ENCODE data around the gene HILPDA. TPM values are rescaled to one million over a fixed set of nuclear protein-coding genes. Genes with fewer than 3 reads are reported as not detected.

Gene HILPDA
- total RNA-seq: 13.3 and 29.0 TPM in 2 replicates

DNA sequence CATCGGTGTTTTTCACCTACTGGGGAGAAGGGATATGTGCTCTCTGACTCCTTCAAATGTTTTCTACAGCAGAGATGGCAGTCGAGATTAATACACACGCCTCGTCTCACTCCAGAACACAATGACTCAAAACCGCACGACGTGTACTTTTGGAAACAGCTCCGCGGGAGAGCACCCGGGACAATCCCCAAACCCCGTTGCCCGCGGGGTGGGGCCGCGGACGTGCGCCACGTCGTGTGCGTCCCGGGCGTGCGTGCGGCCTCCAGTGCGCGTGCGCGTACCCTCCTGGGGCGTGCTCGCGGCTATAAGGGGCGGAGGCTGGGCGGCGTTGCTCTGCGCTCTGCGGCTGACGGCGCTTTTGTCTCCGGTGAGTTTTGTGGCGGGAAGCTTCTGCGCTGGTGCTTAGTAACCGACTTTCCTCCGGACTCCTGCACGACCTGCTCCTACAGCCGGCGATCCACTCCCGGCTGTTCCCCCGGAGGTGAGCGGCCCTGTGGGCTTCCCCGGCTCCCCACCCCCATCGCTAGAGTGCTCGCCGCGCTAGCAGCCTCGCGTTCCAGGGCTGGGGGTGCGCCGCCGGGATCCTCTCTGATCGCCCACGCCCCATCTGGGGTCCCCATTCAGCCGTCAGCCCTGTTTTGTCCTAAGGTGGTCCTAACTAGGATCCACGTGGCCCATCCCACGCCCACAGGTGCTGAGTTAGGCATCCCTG is at the start of gene HILPDA:
HILPDA (plus strand) TSS at position 336 of the 712 bp plus-strand sequence. CDS start 1,391 bp downstream, outside the sequence.

GRCh38 chr7:128409596-128410450 is 45.9 kb upstream of the HILPDA start, which contains the start of gene IMPDH1:
IMPDH1 (minus strand) TSS chr7:128409982; CDS start chr7:128409901, 81 bp downstream.

DNA sequence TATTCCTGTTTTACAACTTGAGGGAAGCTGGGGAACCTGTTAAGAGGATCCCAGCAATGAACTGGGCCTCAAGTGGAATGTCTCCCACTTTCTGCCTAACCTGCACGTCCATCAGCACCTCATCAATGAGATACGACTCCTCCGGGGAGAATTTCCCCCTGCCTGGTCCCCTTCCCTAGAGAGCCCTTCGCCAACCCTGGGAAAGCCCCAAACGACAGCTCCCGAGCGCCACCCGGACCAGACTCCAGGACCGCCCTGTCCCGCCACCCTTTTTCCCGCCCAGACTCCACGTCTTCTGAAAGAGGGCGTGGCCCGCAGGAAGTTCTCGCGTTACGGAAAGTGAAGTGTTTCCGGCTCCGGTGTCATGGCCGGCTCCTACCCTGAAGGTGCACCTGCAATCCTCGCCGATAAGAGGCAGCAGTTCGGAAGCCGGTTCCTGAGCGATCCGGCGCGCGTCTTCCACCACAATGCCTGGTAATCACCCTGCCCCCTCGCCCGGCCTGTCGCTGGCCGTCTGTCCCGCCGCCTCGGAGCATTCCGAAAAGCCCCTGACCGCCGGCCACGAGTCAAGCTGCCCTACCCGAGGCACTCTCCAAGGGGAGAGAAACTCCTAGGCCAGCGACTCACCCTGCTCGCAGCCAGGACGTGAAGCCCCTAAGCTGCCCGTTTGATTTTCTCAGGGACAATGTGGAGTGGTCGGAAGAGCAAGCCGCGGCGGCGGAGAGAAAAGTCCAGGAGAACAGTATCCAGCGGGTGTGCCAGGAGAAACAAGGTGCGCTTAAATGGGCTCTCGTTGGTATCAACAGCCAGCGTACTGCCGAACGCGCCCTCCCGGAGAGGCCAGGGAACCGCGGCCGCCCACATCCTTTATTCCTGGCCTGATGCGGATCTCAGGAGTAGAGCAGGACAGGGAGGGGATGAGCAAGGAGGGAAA is 21.0 kb downstream of the HILPDA start, which contains the start of gene METTL2B:
METTL2B (plus strand) TSS at position 347 of the 934 bp plus-strand sequence; CDS start at position 365, 18 bp downstream.

Other genes with a start within 250 kb of the HILPDA start
- 1.7 TPM in 1 of 2 replicates, not detected in the other for gene LEP, start 214.6 kb upstream of the HILPDA start, total RNA-seq
- gene RBM28, start 112.0 kb upstream of the HILPDA start, total RNA-seq: 9.4 and 10.5 TPM in 2 replicates
- gene PRRT4, start 94.2 kb upstream of the HILPDA start, total RNA-seq: 1.5 and 3.5 TPM in 2 replicates
- 57.6 and 68.4 TPM in 2 replicates for gene IMPDH1, start 45.9 kb upstream of the HILPDA start, total RNA-seq
- 16.2 and 23.6 TPM in 2 replicates for gene METTL2B, start 20.9 kb downstream of the HILPDA start, total RNA-seq
- gene GARIN1A, start 216.4 kb downstream of the HILPDA start, total RNA-seq: 0.23 and 0.51 TPM in 2 replicates